ENCODE results near the gene HDAC4.

HDAC4 gene

DNA sequence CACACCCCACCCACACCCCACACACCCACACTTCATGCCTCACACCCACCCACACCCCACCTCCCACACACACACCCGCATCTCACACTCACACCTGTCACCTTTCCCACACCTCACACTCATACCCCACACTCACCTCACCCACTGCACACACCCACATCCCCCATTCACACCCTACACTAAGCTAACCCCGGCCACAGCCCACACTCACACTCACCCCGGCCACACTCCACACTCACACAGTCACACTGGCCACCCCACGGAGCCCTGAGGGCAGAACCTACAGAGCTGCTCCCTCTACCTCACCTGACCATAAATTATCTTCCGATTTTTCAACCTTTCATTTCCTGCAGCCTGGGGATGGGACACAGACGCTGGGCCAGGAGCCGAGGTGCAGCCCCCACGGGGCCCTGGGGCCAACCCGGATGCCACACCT, 241.3 kb downstream of the HDAC4 start:
- no peak for DNase-seq

GRCh38 chr2:239158641-239159475, 242.0 kb downstream of the HDAC4 start:
- DNase-seq = no peak

DNA sequence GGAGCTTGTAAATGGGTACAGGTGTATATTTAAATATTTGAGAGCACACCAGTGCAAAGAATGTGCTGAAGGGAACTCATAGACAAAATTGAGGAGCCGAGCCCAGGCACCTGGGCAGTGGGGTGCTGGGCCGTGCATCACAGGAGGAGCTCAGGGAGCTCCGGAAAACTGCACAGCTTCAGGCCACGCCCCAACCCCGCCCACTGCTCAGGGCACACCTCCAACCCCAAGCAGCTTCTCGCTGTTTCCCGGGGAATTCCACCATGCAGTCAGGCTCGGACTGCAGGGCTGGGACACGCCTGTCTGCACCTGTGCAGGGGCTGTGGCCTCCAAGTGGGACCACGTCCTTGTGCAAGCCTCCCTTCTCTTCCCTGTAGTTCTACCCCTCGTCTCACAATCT, 243.0 kb downstream of the HDAC4 start:
- no peak for DNase-seq

DNA sequence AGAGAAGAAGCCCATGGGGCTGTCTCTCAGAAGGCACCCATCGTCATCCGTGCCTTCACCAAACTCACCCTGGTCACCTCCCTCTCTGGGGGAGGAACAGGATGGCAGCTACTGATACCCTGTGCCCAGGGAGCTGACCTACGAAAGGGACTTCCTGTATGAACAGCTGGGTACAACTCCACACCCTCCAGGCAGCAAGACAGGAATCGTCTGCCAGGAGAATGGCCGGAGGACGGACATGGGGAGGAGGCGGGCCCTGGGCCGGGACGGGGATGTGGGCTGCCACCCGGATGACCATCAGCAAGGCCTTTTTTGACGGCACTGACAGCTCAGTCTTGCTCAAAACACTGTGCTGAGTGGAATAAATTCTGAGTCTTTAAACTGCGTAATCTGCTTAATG, 243.6 kb downstream of the HDAC4 start:
- no peak for DNase-seq

DNA sequence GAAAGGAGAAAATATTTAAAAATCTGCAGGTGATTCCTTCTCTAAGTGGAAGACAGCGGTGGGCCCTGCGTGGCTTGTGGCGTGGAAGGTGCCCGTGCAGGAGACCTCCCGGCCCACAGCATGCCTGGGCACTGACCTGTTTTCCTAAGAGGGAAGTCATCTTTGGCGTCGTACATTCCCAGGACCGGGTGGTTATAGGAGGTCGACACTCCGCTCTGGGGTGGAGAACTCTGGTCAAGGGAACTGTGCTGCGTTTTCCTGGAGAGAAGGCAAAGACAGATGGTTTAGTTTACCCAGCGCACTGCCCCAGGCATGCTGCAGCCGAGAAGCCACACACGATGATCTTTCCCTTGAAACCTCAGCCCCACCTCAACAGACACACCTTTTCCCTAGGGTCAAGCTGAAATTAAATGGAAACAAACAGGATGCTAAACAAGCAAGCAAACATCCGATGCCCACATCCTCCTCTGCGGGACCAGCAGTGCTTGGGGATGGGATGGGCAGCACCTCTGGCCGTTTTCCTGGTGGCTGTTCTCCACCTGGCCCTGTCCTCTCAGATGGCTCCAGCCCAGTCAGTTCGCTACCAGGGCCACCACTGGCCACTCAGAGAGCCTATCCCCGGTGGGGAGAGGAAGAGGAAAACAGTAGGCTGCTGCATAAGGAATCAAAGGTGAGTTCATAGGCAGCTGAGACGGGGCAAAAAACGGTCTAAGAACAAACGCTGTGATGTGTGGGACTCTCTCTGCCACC, 244.1 kb downstream of the HDAC4 start:
- no peak for DNase-seq

DNA sequence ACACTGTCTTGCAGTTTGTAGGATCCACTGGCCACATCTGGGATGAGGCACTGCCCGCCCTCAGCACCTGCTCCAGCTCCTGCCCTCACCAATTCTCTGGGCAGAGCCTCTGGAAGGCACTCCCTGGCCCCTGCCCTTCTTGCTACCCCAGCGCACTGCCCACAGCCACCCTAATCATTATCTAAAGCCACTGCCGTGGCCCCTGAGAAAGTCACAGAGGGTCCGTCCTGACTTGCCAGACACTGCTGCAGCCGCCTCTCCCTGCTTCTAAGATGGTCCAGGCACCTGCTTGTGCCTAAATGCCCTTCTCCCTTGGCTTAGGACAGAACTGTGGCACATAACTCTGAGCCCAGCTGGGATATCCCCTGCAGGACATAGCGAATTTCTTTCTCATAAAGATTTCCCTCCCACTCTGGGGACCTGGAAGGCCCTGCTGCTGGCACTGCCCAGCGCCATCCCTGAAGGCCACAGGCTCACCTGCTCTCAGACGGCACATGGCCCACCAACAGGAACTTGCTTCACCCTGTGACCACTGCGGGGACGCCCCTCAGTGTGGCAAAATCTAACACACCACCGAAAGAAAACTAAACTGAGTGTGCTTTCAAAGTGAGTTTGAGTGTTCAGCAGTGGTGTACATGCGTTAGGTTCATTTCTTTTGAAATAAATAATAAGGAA, 244.9 kb downstream of the HDAC4 start:
- DNase-seq = no peak

GRCh38 chr2:239154971-239155805, 245.6 kb downstream of the HDAC4 start:
- DNase-seq = no peak

DNA sequence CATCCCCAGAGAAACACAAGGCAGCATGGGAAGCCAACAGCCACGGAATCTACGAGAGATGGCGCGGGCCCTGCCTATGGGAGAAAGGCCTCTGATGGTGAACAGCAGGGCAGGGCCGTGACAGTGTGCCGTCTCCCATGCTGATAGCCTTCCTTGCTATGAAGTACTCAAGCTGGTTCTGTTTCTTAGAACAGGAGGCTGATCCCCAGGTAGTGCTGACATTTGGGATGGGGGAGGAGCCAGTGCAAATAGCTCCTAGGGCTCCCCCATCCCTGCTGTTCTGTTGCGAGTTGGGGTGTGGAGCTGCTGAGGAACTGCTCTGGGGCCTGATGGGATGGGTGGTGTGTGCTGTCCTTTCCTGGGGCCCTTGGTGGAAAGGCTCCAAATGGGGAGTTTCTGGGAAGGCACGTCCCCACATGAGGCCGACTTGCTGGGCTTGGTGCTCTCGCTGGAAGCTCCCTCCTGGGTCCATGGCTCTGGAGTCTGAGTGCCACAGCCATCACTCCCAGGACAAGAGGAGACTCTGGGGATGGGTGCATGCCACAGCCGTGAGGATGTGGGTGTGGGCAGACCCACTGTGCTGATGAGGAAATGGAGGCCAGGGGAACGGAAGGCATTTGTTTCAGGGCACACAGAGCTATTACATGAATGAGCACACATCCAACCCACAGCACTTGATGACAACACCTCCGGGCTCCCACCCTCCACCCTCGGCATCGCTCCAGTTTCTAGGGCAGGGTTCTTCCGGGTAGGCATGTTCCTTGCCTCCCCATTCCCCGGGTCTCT, 246.8 kb downstream of the HDAC4 start:
- DNase-seq = no peak

DNA sequence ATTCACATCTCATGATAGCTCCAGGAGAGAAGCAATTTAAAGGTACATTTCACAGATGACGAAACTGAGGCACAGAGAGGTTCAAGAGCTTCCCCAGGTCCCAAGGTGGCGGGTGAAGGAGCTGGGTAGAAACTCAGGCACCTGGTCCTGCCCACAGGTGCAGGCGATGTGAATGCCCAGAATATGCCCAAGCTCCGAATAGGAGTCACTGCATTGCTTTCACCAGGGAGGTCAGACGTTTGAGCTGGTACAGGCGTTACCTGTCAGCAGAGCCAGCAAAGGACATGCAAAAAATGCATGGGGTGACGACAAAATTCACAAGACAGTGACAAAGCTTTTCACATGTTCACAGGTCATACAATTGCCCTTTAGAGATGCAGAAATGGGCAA, 247.9 kb downstream of the HDAC4 start:
- no peak for DNase-seq

DNA sequence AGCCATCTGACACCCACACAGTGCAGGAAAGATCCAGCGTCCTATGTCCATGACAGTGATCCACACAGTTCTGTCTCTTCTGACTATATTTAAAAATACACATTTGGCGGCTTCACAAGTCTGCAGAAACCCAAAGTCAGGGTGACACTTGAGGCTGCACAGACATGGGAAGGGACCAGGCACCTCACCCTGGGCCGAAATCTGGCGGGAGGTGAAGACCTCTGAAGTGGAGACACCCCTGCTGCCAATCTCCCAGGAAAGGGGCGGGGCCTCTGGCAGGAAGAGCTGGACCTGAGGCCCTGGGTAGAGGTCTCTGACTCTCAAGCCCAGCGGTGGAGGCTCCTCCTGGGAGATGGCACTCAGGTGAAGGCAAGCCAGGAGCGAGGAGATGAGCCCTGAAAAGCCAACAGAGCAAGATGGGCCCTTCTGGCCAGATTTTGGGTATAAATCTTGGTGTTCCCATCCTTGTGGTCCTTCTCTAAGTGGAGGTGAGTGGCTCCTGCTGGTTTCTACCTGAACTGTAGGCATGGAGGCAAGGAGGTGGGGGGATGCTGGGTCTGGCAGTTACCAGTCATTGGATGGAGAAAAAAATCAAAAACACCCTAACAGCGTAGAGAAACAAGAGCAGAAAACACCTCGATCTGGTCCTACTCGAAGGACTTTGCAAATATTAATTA, 248.4 kb downstream of the HDAC4 start:
- DNase-seq = no peak

- DNase-seq = no peak
These were observed 249.4 kb downstream of the HDAC4 start for GRCh38 chr2:239151201-239152131.

- DNase-seq = no peak
These were observed 250.5 kb downstream of the HDAC4 start for GRCh38 chr2:239150125-239151011.

GRCh38 chr2:239149501-239149900, 251.3 kb downstream of the HDAC4 start:
- DNase-seq = no peak

DNA sequence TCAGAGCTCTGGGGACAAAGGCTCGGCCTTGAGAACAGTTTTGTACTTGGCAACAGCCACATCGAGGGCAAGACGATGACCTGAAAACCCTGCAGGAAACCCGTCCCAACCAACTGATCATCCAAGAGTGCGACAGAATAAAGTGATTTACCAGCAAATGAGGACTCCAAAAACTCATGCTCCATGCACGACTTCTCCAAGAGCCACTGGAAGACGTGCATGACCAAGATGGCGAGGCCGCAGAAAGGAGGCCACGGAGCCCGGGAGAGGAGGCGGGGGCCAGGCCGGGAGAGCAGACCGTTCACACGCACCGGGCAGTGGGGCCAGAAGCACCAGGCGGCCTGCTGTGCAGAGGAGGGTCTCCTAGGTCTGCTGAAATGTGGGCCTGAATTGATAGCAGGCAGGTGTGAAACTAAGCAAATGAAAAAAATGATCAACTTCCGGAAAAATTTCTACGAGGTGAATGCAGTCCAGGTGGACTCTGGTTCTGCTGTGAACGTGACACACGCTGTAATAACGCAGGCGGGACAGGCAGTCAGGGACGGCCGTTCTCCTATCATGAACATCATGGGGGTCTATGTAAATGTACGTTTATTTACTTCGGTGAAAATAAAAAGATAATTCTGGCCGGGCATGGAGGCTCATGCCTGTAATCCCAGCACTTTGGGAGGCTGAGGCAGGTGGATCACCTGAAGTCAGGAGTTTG, 252.2 kb downstream of the HDAC4 start:
- no peak for DNase-seq

GRCh38 chr2:239147376-239147775, 253.4 kb downstream of the HDAC4 start:
- DNase-seq = no peak

DNA sequence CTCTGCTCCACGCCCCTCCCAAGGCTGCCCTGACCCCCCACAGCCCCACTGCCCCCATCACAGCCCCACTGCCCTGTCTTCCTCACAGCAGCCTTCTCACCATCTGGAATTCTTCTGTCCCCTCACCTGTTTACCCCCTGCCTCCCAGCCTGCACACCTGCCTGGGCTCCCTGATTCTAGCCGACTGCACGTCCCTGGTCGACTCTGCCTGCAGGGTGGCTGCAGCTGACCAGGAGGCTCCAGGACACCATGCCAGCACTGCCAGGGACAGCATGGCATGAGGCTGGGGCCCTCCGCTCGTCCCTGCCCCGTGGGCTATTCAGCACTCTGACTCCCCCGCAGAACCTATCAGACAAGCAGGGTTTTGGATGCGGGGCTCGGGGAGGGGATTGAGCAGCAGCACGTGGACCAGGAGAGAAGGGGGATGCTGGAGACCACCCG, 254.1 kb downstream of the HDAC4 start:
- no peak for DNase-seq

DNA sequence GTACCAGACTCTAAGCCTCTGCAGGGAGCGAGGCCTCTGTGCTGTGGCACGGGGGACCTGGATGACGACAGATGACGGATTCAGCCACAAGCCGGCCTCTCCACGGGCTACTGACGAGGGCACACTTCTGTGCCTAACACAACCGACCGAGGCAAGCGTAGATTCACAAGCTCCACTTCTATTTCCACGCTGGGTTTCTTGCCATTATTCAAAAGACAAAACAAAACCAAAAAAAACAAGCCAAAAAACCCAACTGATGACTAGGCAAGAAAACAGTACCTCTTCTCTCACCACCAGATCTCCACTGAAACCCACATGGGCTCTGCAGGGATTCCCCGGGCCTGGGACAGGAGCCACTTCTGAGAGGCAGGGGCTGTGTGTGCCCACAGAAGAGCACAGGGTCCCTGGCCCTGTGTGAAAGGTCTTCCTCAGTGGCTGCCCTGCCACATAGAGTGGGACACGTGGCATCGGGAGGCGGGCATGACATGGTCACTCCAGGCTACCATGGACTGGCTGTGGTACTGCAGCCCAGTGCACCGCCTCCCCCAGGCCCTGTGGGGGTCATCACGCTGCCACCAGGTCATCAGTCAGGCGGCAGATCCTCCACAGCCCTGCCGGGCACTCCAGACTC, 254.7 kb downstream of the HDAC4 start:
- DNase-seq = no peak

DNA sequence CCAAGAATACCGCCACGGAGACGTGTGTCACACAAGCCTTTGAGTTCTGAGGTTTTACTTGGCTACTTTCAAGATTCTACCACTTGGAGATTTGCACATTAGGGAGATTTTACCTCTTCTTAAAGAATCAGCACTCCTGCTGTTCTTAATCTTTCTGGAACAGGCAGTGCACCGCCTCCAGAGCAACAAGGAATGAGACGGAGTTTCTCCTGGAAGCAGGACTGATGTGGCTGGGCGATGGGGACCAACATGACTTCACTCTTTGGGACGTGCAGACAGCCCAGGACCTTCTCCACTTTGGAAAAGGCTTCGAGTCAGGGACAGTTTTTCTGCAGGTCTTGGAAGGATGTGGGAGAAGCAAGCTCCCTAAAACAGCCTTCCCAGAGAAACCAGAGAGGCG, 255.2 kb downstream of the HDAC4 start:
- no peak for DNase-seq

Measured in stimulated activated CD4-positive, alpha-beta T cell treated with anti-CD3 and anti-CD28 coated beads, Interleukin-4, amount 100 ng/mL, for 1 hour (primary cell).